GM12873 (cell line): Measurements from ENCODE around the gene FAM89B.

Experiments
- TF ChIP-seq, protein P1 (sequence below): IDR thresholded peaks from 2 replicates; pipeline ENCODE4 v1.5.1; 2012; ENCODE audit warnings: low read depth, mild to moderate bottlenecking, moderate library complexity, low read length, control low read depth; ENCODE audit not compliant: insufficient read depth; ENCODE audit errors: missing control alignments

Gene FAM89B

DNA sequence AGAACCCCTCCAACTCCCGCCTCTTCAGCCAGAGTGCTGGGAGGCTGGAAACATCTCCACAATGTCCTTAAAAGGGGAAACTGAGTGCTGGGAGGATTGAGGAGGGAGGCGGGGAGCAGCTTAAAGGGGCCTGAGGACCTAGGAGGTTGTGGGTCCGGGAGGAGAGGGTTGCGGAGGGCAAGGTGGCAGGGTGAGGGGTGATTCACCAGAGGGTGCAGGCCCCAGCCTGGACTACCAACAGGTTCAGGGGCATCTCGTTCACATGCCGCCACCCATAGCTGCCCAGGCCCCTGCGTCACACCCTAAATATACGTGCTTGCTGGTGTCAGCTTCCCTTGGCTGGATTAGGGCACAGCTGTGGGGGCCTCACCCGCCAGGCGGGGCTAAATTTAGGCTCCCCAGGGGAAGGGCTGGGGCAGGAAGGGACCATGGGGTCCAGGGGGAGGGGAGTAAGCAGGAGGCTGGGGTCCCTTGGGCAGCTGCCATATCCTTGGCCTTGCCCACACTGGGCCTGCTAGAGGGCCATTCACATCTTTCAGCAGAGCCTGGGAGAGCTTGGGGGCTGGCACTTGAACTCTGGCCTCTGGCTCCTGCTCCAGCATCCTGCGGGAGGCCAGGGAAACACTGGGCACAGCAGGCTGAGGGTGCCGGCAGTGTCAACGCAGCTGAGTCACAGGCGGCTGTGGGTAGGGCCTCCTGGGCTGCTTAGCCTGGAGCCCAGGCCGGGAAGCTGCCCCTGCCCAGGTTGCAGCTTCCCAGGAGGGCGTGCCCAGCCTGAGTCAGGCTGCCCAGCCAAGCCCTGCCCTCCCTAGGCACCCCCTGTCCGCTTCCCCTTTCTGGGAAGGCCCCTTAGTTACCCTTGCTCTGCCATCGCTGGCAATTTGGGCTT is 4.8 kb downstream of the FAM89B start:
- TF ChIP-seq, protein P1, sequence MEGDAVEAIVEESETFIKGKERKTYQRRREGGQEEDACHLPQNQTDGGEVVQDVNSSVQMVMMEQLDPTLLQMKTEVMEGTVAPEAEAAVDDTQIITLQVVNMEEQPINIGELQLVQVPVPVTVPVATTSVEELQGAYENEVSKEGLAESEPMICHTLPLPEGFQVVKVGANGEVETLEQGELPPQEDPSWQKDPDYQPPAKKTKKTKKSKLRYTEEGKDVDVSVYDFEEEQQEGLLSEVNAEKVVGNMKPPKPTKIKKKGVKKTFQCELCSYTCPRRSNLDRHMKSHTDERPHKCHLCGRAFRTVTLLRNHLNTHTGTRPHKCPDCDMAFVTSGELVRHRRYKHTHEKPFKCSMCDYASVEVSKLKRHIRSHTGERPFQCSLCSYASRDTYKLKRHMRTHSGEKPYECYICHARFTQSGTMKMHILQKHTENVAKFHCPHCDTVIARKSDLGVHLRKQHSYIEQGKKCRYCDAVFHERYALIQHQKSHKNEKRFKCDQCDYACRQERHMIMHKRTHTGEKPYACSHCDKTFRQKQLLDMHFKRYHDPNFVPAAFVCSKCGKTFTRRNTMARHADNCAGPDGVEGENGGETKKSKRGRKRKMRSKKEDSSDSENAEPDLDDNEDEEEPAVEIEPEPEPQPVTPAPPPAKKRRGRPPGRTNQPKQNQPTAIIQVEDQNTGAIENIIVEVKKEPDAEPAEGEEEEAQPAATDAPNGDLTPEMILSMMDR = no peak

DNA sequence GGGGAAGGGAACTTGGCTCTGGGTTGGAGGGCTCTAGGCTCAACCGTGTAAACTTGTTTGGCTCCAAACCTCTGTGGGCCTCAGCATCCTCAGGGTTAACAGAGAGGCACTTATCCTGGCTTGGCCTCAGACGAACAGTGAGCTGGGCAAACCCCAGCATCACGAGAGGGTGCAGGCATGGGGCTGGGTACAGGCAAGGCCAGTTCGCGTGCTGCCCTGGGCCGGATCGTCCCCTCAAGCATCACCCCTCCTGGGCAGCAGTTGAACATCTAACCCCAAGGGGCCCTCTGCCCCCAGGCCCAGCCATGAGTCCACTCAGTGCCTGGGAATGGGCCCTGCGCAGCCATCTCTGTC is 5.4 kb downstream of the FAM89B start:
- TF ChIP-seq, protein P1 = no peak

DNA sequence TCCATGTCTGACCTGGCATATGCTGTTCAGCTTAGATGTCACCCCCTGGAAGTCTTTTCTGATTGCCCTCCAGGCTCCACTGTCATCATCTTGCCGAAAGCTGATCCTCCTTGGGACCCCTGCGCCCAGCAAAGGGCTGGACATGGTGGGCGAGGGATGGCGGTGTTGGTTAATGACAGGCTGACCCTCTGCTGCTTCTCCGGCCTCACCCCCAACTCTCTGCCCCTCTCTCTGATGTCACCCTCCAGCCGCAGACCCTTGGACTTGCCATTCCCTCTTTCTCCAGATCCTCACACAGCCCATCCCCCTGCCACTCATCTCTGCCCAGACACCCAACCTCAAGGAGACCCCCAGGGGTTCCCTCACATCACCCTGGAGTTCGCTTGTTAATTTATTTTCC is 5.8 kb downstream of the FAM89B start:
- TF ChIP-seq, protein P1 = no peak

DNA sequence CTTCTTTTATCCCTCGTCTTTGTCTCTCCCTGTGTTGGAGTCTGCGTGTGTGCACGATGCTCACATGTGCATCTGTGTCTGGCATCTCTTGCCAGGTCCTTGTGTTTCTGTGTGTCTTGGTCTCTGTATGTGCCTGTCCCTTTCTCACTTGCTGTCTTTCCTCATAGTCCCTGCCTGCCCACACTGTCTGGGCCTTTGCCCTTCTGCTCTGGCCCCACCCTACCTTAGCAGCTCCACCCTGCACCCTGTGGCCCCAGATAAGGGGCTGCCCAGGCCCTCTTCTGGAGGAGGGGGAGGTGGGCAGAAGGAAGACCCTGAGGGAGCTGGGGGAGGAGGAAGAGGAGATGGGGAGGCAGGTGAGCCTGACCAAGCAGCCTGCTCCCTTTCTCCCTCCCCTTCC is 6.3 kb downstream of the FAM89B start:
- TF ChIP-seq, protein P1 = no peak

DNA sequence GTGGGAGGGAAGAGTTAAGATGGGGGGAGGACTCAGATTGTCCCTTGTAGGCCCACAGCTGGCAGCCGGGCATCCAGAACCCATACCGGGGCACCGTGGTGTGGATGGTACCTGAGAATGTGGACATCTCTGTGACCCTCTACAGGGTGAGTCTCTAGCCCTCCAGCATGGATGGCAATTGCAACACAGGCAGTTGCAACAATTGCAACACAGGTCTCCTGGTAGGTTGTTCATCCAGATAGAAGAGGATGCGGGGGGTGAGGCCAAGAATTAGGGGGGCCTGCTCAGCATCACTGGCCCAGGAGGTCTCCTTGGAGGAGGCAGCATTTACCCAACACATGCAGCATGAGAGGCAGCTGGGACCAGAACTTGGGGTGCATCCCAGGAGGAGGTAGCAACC is 7.0 kb downstream of the FAM89B start:
- TF ChIP-seq, protein P1 = no peak

DNA sequence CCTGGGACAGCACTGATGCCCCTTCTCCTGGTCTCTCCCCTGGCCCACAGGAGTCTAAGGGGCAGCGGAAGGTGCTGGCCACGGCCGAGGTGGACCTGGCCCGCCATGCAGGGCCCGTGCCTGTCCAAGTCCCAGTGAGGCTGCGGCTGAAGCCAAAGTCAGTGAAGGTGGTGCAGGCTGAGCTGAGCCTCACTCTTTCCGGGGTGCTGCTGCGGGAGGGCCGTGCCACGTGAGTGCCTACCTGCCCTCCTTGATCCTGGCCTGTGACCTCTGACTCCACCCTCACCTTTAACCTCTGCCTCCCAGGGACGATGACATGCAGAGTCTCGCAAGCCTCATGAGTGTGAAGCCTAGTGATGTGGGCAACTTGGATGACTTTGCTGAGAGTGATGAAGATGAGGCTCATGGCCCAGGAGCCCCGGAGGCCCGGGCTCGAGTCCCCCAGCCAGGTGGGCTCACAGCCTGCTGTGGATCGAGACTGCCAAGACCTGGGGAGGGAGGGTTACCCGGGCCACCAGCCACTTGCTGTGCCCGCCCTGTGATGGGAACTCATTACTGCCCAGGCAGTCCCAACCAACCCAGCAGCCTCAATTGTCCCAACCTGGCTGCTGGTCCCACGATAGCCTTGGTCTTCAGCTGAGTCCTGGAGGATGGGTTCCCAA is 7.8 kb downstream of the FAM89B start:
- TF ChIP-seq, protein P1 = no peak

DNA sequence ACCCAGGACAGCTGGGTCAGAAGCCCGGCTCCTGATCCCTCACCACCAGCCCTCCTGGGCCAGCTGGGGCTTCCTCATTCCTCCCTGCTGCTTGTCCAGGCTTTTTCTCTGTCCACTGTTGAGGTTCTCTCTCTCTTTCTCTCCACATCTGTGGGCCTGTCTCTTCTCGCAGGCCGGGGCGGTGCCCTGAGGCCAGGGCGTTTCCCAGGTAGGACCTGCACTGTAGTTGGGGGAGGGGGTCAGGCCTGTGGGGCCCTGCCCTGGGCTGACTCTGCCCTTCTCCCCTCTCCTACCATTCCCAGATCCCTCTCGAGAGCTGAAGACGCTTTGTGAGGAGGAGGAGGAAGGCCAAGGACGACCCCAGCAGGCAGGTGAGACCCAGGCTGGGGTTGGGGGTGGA is 8.4 kb downstream of the FAM89B start:
- TF ChIP-seq, protein P1 = no peak
